CD14-positive monocyte (primary cell): Measurements from ENCODE around the gene ABCB9. TPM values are rescaled to one million over a fixed set of nuclear protein-coding genes. Genes with fewer than 3 reads are reported as not detected.

ENCODE experiments used
- DNase-seq, 3 donors: peaks; one replicate each; pipeline ENCODE4 v3.0.0-alpha.2; 2011 to 2022
- H2AFZ ChIP-seq: 2 replicates; pipeline ENCODE4 v1.6.0; 2012; ENCODE audit warnings: mild to moderate bottlenecking, low read depth, low read length, inconsistent platforms; ENCODE audit not compliant: insufficient read depth, poor library complexity, severe bottlenecking
- H3K27ac ChIP-seq, 2 donors: 1 replicate in 1 of 2; 2 replicates in 1 of 2; pipeline ENCODE4 v1.5.1; 2012 to 2013; ENCODE audit warnings: low read length in 2 of 2, control low read depth in 1 of 2, inconsistent platforms in 1 of 2, low read depth in 1 of 2, mild to moderate bottlenecking in 1 of 2
- H3K27me3 ChIP-seq, 2 donors: one replicate each; pipeline versions ENCODE4 v1.6.0 to v1.6.1; 2011 to 2013; ENCODE audit warnings: low read length in 2 of 2; ENCODE audit not compliant: control insufficient read depth in 2 of 2, insufficient read depth in 2 of 2
- H3K36me3 ChIP-seq, 2 donors: replicated peaks in 1 of 2; 1 replicate in 1 of 2; 2 replicates in 1 of 2; pipeline versions ENCODE4 v1.5.1 to v1.6.1; 2012 to 2013; ENCODE audit warnings: low read length in 2 of 2, control low read depth in 1 of 2, inconsistent platforms in 1 of 2, mild to moderate bottlenecking in 1 of 2; ENCODE audit not compliant: insufficient read depth in 2 of 2, control insufficient read depth in 1 of 2
- H3K4me1 ChIP-seq, 2 donors: 1 replicate in 1 of 2; 2 replicates in 1 of 2; pipeline versions ENCODE4 v1.5.1 to v1.6.1; 2012 to 2013; ENCODE audit warnings: low read length in 2 of 2, control low read depth in 1 of 2, inconsistent platforms in 1 of 2, mild to moderate bottlenecking in 1 of 2, moderate library complexity in 1 of 2; ENCODE audit not compliant: insufficient read depth in 2 of 2, control insufficient read depth in 1 of 2
- H3K4me2 ChIP-seq: replicated peaks from 2 replicates; pipeline ENCODE3; 2012; ENCODE audit warnings: low read length, moderate library complexity, mild to moderate bottlenecking; ENCODE audit not compliant: poor library complexity, severe bottlenecking; ENCODE audit errors: extremely low read depth
- H3K4me3 ChIP-seq, 3 experiments: fragments of 200-600 bp in 1 of 3; sonication (generic) in 1 of 3; replicated peaks in 1 of 3; 1 replicate in 2 of 3; 2 replicates in 1 of 3; pipeline ENCODE4 v1.5.1; 2011 to 2013; ENCODE audit warnings: low read length in 3 of 3, mild to moderate bottlenecking in 3 of 3, control low read depth in 2 of 3, low read depth in 2 of 3, inconsistent platforms in 1 of 3, moderate library complexity in 1 of 3
- H3K79me2 ChIP-seq: 2 replicates; pipeline ENCODE4 v1.6.0; 2012; ENCODE audit warnings: mild to moderate bottlenecking, control low read depth, inconsistent platforms, low read length, moderate library complexity; ENCODE audit not compliant: insufficient read depth
- H3K9ac ChIP-seq: 2 replicates; pipeline ENCODE4 v1.6.0; 2017; ENCODE audit warnings: low read length, mild to moderate bottlenecking; ENCODE audit not compliant: insufficient read depth, poor library complexity, severe bottlenecking
- H3K9me3 ChIP-seq, 2 donors: replicated peaks in 1 of 2; 1 replicate in 1 of 2; 2 replicates in 1 of 2; pipeline versions ENCODE4 v1.5.1 to v1.6.1; 2012 to 2013; ENCODE audit warnings: low read length in 2 of 2, control low read depth in 1 of 2; ENCODE audit not compliant: control insufficient read depth in 1 of 2, insufficient read depth in 1 of 2
- H4K20me1 ChIP-seq: 2 replicates; pipeline ENCODE4 v1.6.0; 2012; ENCODE audit warnings: mild to moderate bottlenecking, low read length, control low read depth, moderate library complexity; ENCODE audit not compliant: insufficient read depth
- H3K27ac Mint-ChIP-seq, 7 donors: one replicate each; pipeline ENCODE4 v1.8.0; 2020; ENCODE audit warnings: mild to moderate bottlenecking in 7 of 7, mixed read lengths in 7 of 7, moderate library complexity in 6 of 7, inconsistent platforms in 2 of 7
- H3K27me3 Mint-ChIP-seq, 3 donors: one replicate each; pipeline ENCODE4 v1.8.0; 2021 to 2022; ENCODE audit warnings: low read depth in 3 of 3, mild to moderate bottlenecking in 3 of 3, mixed read lengths in 3 of 3, moderate library complexity in 3 of 3, inconsistent platforms in 1 of 3
- H3K36me3 Mint-ChIP-seq, 2 donors: one replicate each; pipeline ENCODE4 v1.8.0; 2020; ENCODE audit warnings: mixed read lengths in 2 of 2, inconsistent platforms in 1 of 2, mild to moderate bottlenecking in 1 of 2
- H3K4me1 Mint-ChIP-seq: one replicate; pipeline ENCODE4 v1.8.0; 2020; ENCODE audit warnings: mild to moderate bottlenecking, mixed read lengths
- H3K4me3 Mint-ChIP-seq, 2 donors: one replicate each; pipeline ENCODE4 v1.8.0; 2020; ENCODE audit warnings: mild to moderate bottlenecking in 2 of 2, mixed read lengths in 2 of 2, moderate library complexity in 1 of 2
- H3K9me3 Mint-ChIP-seq, 7 donors: one replicate each; pipeline ENCODE4 v1.8.0; 2020 to 2022; ENCODE audit warnings: mixed read lengths in 7 of 7, mild to moderate bottlenecking in 6 of 7, moderate library complexity in 6 of 7, inconsistent platforms in 2 of 7
- WGBS: methylation state at CpG from one replicate; pipeline ENCODE4 v1.1.5; 2013; ENCODE audit warnings: missing lambda C conversion rate; ENCODE audit not compliant: insufficient coverage; 5-methylcytosine and 5-hydroxymethylcytosine counted together
- intact Hi-C, 2 donors: fragments of 100-400 bp; cut with micrococcal nuclease; formaldehyde crosslinking; loops; one replicate each; pipeline versions ENCODE4 v1.15.0 to v1.15.1; 2023
- polyA plus RNA-seq, 3 donors: library from polyadenylated mRNA; depleted of rRNA in 1 of 3; unstranded in 2 of 3; stranded (reverse) in 1 of 3; fragments of 300-500 nt in 2 of 3; fragments of >200 nt in 1 of 3; fragmentation: Illumina TruSeq in 2 of 3; gene quantifications; 1 replicate in 2 of 3; 2 replicates in 1 of 3; pipeline ENCODE4 v1.2.3, GENCODE V29; 2012 to 2021
- TF ChIP-seq, protein P1 (sequence below): fragments of 200-600 bp; IDR thresholded peaks from one replicate; pipeline ENCODE4 v1.8.0; 2022; ENCODE audit warnings: antibody characterized with exemption, mild to moderate bottlenecking

Gene ABCB9
- polyA plus RNA-seq, 3 donors, result 0.14 to 1.2 (median 0.22) TPM

DNA sequence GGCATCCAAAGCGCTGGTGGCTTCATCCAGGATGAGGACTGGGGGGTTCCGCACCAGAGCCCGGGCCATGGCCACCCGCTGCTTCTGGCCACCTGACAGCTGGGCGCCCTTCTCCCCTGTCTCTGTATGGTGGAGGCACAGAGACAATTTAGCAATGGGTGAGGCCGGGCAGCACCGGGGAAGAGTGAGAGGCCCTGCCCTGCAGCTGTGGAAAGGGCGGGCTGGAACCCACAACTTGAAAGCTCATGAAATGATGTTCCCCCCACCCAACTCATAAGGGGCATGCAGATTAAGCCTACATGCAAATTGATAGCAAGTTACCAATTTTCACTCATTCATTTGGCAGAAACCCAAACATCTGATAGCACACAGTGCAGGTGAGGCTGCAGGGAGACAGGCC is 34.1 kb downstream of the ABCB9 start:
- H3K36me3 ChIP-seq, result no peaks in the 10 kb centered on the region
- WGBS, result 98% methylated on average over 5 of the region's 8 CpGs
- H2AFZ ChIP-seq, result no peak overlapping the region
- H3K79me2 ChIP-seq, result no peaks in the 10 kb centered on the region
- no peak overlapping the region for H3K27ac ChIP-seq
- Mint-ChIP-seq H3K36me3 (no peaks in the 10 kb centered on the region), H3K4me3 (no peak overlapping the region), H3K27ac (no peak overlapping the region), H3K27me3 (peaks cover 0 to 3% (median 1%) of the 10 kb centered on the region in 3 donors), H3K4me1 (peaks cover 9% of the 10 kb centered on the region), H3K9me3 (peaks cover 0 to 5% (median 0%) of the 10 kb centered on the region in 7 donors)
- no peaks in the 10 kb centered on the region for H3K27me3 ChIP-seq
- peaks cover 9 to 11% of the 10 kb centered on the region in 2 donors for H3K4me1 ChIP-seq
- H3K4me2 ChIP-seq, result no peak overlapping the region
- H3K9ac ChIP-seq, result no peak overlapping the region
- H3K4me3 ChIP-seq, result no peak overlapping the region
- intact Hi-C loops, result no loop called here
- H3K9me3 ChIP-seq, result no peaks in the 10 kb centered on the region
- DNase-seq, result no peak
- no peaks in the 10 kb centered on the region for H4K20me1 ChIP-seq
- TF ChIP-seq, protein P1, sequence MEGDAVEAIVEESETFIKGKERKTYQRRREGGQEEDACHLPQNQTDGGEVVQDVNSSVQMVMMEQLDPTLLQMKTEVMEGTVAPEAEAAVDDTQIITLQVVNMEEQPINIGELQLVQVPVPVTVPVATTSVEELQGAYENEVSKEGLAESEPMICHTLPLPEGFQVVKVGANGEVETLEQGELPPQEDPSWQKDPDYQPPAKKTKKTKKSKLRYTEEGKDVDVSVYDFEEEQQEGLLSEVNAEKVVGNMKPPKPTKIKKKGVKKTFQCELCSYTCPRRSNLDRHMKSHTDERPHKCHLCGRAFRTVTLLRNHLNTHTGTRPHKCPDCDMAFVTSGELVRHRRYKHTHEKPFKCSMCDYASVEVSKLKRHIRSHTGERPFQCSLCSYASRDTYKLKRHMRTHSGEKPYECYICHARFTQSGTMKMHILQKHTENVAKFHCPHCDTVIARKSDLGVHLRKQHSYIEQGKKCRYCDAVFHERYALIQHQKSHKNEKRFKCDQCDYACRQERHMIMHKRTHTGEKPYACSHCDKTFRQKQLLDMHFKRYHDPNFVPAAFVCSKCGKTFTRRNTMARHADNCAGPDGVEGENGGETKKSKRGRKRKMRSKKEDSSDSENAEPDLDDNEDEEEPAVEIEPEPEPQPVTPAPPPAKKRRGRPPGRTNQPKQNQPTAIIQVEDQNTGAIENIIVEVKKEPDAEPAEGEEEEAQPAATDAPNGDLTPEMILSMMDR, result no peak

DNA sequence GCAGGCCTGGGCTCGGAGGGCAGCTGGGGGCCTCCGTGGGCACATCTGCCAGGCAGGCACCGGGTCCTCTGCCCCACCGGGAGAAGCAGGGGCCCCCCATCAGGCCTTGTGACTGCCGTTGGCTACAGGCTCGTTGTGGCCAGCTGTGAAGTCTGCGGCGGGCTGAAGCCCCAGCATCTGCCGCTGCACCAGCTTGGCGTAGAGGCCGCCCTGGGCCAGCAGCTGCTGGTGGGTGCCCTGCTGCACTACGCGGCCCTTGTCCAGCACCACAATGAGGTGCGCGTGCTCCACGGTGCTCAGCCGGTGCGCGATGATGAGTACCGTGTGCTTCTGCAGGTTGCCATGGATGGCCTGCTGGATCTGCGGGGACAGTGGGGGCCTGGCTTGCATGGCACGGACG is 36.5 kb downstream of the ABCB9 start:
- Histone ChIP-seq H3K36me3 (no peaks in the 10 kb centered on the region), H3K9me3 (no peaks in the 10 kb centered on the region), H3K27ac (no peak overlapping the region), H2AFZ (no peak overlapping the region), H3K4me1 (peaks cover 16 to 26% of the 10 kb centered on the region in 2 donors), H3K4me2 (no peak overlapping the region), H3K4me3 (no peak overlapping the region), H3K9ac (no peak overlapping the region), H3K79me2 (no peaks in the 10 kb centered on the region), H3K27me3 (no peaks in the 10 kb centered on the region), H4K20me1 (no peaks in the 10 kb centered on the region)
- H3K9me3 Mint-ChIP-seq, result peaks cover 0 to 3% (median 1%) of the 10 kb centered on the region in 7 donors
- H3K4me1 Mint-ChIP-seq, result peaks cover 19% of the 10 kb centered on the region
- TF ChIP-seq, protein P1, result no peak
- no peaks in the 10 kb centered on the region for H3K36me3 Mint-ChIP-seq
- 96% methylated on average over 23 of the region's 23 CpGs for WGBS
- H3K27ac Mint-ChIP-seq, result no peak overlapping the region
- H3K27me3 Mint-ChIP-seq, result peaks cover 0 to 1% (median 0%) of the 10 kb centered on the region in 3 donors
- H3K4me3 Mint-ChIP-seq, result no peak overlapping the region
- intact Hi-C loops, result no loop called here
- no peak for DNase-seq
